ENCODE measurements around the gene RFX3.

RFX3 gene

DNA sequence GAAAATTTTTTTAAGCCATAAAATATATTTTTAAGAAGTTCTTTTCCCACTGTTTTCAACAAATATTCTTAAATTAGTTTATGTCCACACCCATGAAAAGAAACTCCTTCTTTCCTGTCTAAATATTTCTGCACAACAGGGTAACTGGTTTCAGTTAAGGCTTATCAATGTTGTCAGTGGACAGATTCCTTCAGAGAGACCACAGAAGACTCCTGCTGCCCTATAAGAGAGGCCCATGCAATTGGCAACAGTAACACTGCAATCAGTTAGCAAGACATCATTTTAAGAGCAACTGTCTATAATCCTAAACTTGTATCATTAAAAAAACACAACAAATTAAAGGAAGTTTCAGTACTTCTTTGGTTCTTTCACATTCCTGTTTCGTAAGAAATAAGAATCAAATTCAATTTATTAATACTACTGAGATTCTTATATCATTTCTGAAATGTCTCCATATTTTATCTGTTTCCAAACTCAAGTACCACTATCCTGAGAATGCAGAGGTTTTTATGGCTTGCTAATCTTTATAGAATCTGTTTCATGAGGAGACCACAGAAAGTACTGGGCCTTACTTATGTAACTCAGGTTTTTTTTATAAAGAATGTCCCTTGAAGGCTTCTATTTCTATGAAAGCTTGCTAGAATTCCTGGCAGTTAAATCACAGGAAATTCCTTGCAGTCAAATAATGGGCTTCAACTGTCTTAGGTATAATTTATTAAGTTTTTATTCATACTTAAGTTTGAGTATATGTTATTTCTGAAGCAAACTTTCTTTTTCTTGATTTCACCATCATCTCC, 240.2 kb downstream of the RFX3 start:
- CTCF ChIA-PET, result interaction anchor here (0.8 kb wide), 1 partner anchor 1081 kb away, joined by 3 read pairs; no protein-coding TSS in a partner anchor

DNA sequence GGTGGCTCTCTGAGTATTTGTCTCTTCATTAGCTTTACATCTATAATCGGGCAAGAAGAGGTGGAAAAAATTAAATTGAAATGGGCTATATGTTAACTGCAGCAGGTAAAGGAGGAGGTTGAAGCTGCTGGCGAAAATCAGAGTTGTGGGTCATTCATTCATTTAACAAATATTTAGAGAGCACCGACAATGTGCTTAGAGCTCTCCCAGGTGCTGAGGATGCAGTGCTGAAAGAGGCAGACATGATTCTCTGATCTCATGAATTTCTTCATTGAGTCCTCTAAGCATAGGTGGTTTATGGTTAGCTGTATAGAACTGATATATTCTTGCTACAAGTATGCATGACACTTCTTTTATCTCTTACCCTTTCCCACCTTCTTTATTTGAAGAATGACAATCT, 243.4 kb downstream of the RFX3 start:
- no peaks in the 10 kb centered on the region for H3K4me1 ChIP-seq (ENCODE audit: control insufficient read depth, insufficient read depth, low read length)
- no peak overlapping the region for H3K4me3 ChIP-seq (ENCODE audit: low read depth, low read length)
- TF ChIP-seq ZNF561 (tag by site-specific recombination; IDR thresholded peaks at IDR 0.05; ENCODE audit: borderline replicate concordance) (no peak), ZFP37 (tag by site-specific recombination; IDR thresholded peaks at IDR 0.05) (no peak), ZNF510 (tag by site-specific recombination; IDR thresholded peaks at IDR 0.05; ENCODE audit: insufficient replicate concordance) (no peak), ZNF571 (tag by site-specific recombination; IDR thresholded peaks at IDR 0.05) (no peak), KLF8 (tag by site-specific recombination; IDR thresholded peaks at IDR 0.05) (no peak), BCL11A (tag by site-specific recombination; IDR thresholded peaks at IDR 0.05; ENCODE audit: low read depth) (no peak), ZNF777 (tag by site-specific recombination; IDR thresholded peaks at IDR 0.05; ENCODE audit: borderline replicate concordance) (no peak)
- TF ChIP-seq, protein P1, sequence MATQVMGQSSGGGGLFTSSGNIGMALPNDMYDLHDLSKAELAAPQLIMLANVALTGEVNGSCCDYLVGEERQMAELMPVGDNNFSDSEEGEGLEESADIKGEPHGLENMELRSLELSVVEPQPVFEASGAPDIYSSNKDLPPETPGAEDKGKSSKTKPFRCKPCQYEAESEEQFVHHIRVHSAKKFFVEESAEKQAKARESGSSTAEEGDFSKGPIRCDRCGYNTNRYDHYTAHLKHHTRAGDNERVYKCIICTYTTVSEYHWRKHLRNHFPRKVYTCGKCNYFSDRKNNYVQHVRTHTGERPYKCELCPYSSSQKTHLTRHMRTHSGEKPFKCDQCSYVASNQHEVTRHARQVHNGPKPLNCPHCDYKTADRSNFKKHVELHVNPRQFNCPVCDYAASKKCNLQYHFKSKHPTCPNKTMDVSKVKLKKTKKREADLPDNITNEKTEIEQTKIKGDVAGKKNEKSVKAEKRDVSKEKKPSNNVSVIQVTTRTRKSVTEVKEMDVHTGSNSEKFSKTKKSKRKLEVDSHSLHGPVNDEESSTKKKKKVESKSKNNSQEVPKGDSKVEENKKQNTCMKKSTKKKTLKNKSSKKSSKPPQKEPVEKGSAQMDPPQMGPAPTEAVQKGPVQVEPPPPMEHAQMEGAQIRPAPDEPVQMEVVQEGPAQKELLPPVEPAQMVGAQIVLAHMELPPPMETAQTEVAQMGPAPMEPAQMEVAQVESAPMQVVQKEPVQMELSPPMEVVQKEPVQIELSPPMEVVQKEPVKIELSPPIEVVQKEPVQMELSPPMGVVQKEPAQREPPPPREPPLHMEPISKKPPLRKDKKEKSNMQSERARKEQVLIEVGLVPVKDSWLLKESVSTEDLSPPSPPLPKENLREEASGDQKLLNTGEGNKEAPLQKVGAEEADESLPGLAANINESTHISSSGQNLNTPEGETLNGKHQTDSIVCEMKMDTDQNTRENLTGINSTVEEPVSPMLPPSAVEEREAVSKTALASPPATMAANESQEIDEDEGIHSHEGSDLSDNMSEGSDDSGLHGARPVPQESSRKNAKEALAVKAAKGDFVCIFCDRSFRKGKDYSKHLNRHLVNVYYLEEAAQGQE (tag by site-specific recombination; IDR thresholded peaks at IDR 0.05), result 0 out of 2 replicates have a peak, but pooled peaks have one; percentile 18
- TF ChIP-seq, protein P2, sequence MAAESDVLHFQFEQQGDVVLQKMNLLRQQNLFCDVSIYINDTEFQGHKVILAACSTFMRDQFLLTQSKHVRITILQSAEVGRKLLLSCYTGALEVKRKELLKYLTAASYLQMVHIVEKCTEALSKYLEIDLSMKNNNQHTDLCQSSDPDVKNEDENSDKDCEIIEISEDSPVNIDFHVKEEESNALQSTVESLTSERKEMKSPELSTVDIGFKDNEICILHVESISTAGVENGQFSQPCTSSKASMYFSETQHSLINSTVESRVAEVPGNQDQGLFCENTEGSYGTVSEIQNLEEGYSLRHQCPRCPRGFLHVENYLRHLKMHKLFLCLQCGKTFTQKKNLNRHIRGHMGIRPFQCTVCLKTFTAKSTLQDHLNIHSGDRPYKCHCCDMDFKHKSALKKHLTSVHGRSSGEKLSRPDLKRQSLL (tag by site-specific recombination; IDR thresholded peaks at IDR 0.05), result no peak
- ChIA-PET POLR2A (no interaction called here), CTCF (interaction anchor here (0.9 to 1.3 kb wide), 2 partner anchors 41 to 410 kb away, joined by 4 to 5 read pairs; no protein-coding TSS in a partner anchor)
- H3K27ac ChIP-seq (ENCODE audit: extremely low read depth, low read depth, low read length), result no peak overlapping the region
- H3K9me3 ChIP-seq (ENCODE audit: control insufficient read depth, insufficient read depth, low read depth, low read length), result no peaks in the 10 kb centered on the region
- H3K36me3 ChIP-seq (ENCODE audit: control insufficient read depth in 2 of 2, insufficient read depth in 1 of 2, low read length in 2 of 2), result peaks cover 0 to 1% of the 10 kb centered on the region in 2 experiments; a peak in 1 of 3 replicates

More for the DNA sequence above, 240.2 kb downstream of the RFX3 start:
- Histone ChIP-seq H3K36me3 (ENCODE audit: control insufficient read depth in 2 of 2, insufficient read depth in 1 of 2, low read length in 2 of 2) (peaks cover 0 to 8% of the 10 kb centered on the region in 2 experiments; a peak in 1 of 3 replicates), H3K27ac (ENCODE audit: extremely low read depth, low read depth, low read length) (no peak overlapping the region), H3K4me1 (ENCODE audit: control insufficient read depth, insufficient read depth, low read length) (no peaks in the 10 kb centered on the region), H3K4me3 (ENCODE audit: low read depth, low read length) (no peak overlapping the region), H3K9me3 (ENCODE audit: control insufficient read depth, insufficient read depth, low read depth, low read length) (no peaks in the 10 kb centered on the region)
- POLR2A ChIA-PET, result no interaction called here
- TF ChIP-seq, protein P1 (tag by site-specific recombination; IDR thresholded peaks at IDR 0.05), result no peak
- TF ChIP-seq ZNF311 (tag by site-specific recombination; IDR thresholded peaks at IDR 0.05; ENCODE audit: borderline replicate concordance) (no peak), ZNF544 (tag by site-specific recombination; IDR thresholded peaks at IDR 0.05) (no peak), SP2 (tag by site-specific recombination; IDR thresholded peaks at IDR 0.05) (no peak), ZNF155 (tag by site-specific recombination; IDR thresholded peaks at IDR 0.05) (no peak)
